Activated CD8-positive, alpha-beta T cell treated with anti-CD3 and anti-CD28 coated beads, Interleukin-2, amount 10 ng/mL, durations not matched to agents 7 days and 5 days (primary cell): Measurements from ENCODE around the gene CD19. TPM values are rescaled to one million over a fixed set of nuclear protein-coding genes. Genes with fewer than 3 reads are reported as not detected.

ENCODE experiments used
- ATAC-seq: fragments of 150-1000 bp; cut with Tn5 transposase; one replicate; pipeline ENCODE4 v1.10.0; 2021; ENCODE audit warnings: moderate library complexity
- CTCF ChIA-PET: fragments of 350-600 bp; sonication (Branson Sonifier 250); formaldehyde crosslinking; loops from one replicate; lab custom pipeline; 2021; ENCODE audit warnings: antibody characterized with exemption; lab: Charles Lee
- POLR2A ChIA-PET: fragments of 350-600 bp; sonication (Branson Sonifier 250); formaldehyde crosslinking; loops from one replicate; lab custom pipeline; 2021; ENCODE audit warnings: antibody characterized with exemption; lab: Charles Lee
- DNase-seq: peaks from one replicate; pipeline ENCODE4 v3.0.0-alpha.2; 2020
- H3K27ac Mint-ChIP-seq: one replicate; pipeline ENCODE4 v1.8.0; 2021; ENCODE audit warnings: mild to moderate bottlenecking, mixed read lengths
- H3K27me3 Mint-ChIP-seq: one replicate; pipeline ENCODE4 v1.8.0; 2021; ENCODE audit warnings: low read depth, mixed read lengths
- H3K36me3 Mint-ChIP-seq: one replicate; pipeline ENCODE4 v1.8.0; 2021; ENCODE audit warnings: low read depth, mixed read lengths
- H3K4me1 Mint-ChIP-seq: one replicate; pipeline ENCODE4 v1.8.0; 2021; ENCODE audit warnings: low read depth, mixed read lengths
- H3K4me3 Mint-ChIP-seq: one replicate; pipeline ENCODE4 v1.8.0; 2021; ENCODE audit warnings: mild to moderate bottlenecking, mixed read lengths
- H3K9me3 Mint-ChIP-seq: one replicate; pipeline ENCODE4 v1.8.0; 2022; ENCODE audit warnings: mixed read lengths; ENCODE audit not compliant: insufficient read depth
- total RNA-seq, 2 experiments: library from RNA; stranded (reverse); gene quantifications; one replicate each; pipeline ENCODE4 v1.2.3, GENCODE V29; 2021

The CD19 gene
- total RNA-seq, 2 experiments from 2014 or later: 0.52 to 0.68 TPM

DNA sequence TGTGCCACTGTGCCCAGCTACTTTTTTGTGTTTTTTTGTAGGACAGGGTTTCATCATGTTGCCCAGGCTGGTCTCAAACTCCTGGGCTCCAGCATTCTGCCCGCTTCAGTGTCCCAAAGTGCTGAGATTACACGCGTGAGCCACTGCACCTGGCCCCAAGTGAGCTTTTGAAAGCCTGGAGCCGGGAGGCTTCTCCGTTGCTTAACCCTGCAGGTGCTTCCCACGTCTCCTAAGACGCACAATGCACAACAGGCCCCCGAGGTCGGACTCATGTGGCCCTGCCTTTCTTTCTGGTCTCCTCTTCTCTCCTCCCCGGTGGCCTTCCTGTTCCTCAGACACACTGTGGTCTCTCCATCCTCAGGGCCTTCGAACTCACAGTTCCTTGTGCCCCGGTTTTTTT is 19.2 kb upstream of the CD19 start:
- H3K4me3 Mint-ChIP-seq: no peak overlapping the region
- H3K27ac Mint-ChIP-seq: no peak overlapping the region
- CTCF ChIA-PET: interaction anchor here (1.2 kb wide), 1 partner anchor 66 kb away, joined by 3 read pairs; the partner anchor contains the start of gene TUFM
- H3K4me1 Mint-ChIP-seq: no peaks in the 10 kb centered on the region
- H3K9me3 Mint-ChIP-seq: no peaks in the 10 kb centered on the region
- ATAC-seq: no peak
- POLR2A ChIA-PET: no interaction called here
- no peaks in the 10 kb centered on the region for H3K27me3 Mint-ChIP-seq
- peaks cover 25% of the 10 kb centered on the region for H3K36me3 Mint-ChIP-seq
- no peak for DNase-seq

DNA sequence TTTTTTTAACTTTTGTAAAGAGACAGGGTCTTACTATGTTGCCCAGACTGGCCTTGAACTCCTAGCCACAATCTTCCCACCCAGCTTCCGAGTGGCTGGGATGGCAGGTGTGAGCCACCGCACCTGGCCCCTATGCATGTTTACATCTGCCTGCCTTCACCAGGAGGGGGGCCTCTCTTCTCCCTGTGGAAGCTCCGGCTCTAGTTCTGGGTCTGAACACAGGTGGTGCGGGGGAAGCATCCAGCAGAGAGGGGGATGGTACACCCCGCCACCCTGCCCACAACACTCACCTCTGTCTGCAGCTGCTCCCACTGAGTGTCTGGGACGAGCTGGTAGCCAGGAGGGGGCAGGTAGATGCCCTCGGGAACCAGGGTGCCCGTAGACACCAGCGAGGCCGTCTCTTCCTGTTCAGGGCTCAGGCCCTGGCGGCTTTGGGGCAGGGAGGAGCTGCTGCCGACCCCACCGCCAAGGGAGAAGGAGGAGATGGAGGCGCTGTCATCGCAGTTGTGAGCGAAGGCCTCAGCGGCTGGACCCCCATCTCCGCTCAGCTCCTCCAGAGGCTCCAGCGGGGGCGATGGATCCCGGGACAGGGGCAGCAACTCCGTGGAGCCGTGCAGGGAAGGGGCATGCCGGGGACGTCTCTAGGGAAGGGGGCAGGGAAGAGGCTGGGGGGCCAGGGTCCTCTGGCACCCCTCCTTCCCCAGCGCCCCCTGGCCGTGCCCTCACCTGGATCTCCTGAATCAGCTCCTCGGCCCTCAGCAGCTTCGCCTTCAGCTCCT is 17.6 kb upstream of the CD19 start:
- DNase-seq (no peak), ATAC-seq (no peak)
- ChIA-PET POLR2A (interaction anchor here (1.1 kb wide), 1 partner anchor 9 kb away, joined by 6 read pairs; no protein-coding TSS in a partner anchor), CTCF (interaction anchor here (2.9 kb wide), 1 partner anchor 31 kb away, joined by 13 read pairs; no protein-coding TSS in a partner anchor)
- Mint-ChIP-seq H3K9me3 (no peaks in the 10 kb centered on the region), H3K4me1 (no peaks in the 10 kb centered on the region), H3K27me3 (no peaks in the 10 kb centered on the region), H3K4me3 (no peak overlapping the region), H3K36me3 (peaks cover 28% of the 10 kb centered on the region), H3K27ac (no peak overlapping the region)

- H3K36me3 Mint-ChIP-seq: peaks cover 30% of the 10 kb centered on the region
- ATAC-seq: no peak
- H3K4me3 Mint-ChIP-seq: no peak overlapping the region
- POLR2A ChIA-PET: interaction anchor here (1.1 kb wide), 1 partner anchor 8 kb away, joined by 6 read pairs; no protein-coding TSS in a partner anchor
- H3K4me1 Mint-ChIP-seq: no peaks in the 10 kb centered on the region
- H3K27ac Mint-ChIP-seq: no peak overlapping the region
- DNase-seq: no peak
- H3K27me3 Mint-ChIP-seq: no peaks in the 10 kb centered on the region
- no peaks in the 10 kb centered on the region for H3K9me3 Mint-ChIP-seq
- CTCF ChIA-PET: interaction anchor here (0.9 to 2.9 kb wide), 2 partner anchors 30 to 41 kb away, joined by 3 to 13 read pairs; no protein-coding TSS in a partner anchor
Observed at GRCh38 chr16:28915181-28915580, 16.6 kb upstream of the CD19 start.

GRCh38 chr16:28917095-28917494 is 14.7 kb upstream of the CD19 start:
- H3K9me3 Mint-ChIP-seq: no peaks in the 10 kb centered on the region
- no peak overlapping the region for H3K27ac Mint-ChIP-seq
- no peaks in the 10 kb centered on the region for H3K27me3 Mint-ChIP-seq
- no peak overlapping the region for H3K4me3 Mint-ChIP-seq
- ATAC-seq (no peak), DNase-seq (no peak)
- CTCF ChIA-PET: interaction anchor here (1.5 kb wide), 1 partner anchor 28 kb away, joined by 5 read pairs; no protein-coding TSS in a partner anchor
- H3K4me1 Mint-ChIP-seq: no peaks in the 10 kb centered on the region
- peaks cover 34% of the 10 kb centered on the region for H3K36me3 Mint-ChIP-seq
- POLR2A ChIA-PET: interaction anchor here (0.6 to 0.8 kb wide), 3 partner anchors 8 to 767 kb away, joined by 3 to 6 read pairs (median 3); partner anchors contain the start of gene RABEP2

GRCh38 chr16:28918698-28919097 is 13.1 kb upstream of the CD19 start:
- no peaks in the 10 kb centered on the region for H3K27me3 Mint-ChIP-seq
- no peak overlapping the region for H3K4me3 Mint-ChIP-seq
- POLR2A ChIA-PET: interaction anchor here (0.5 to 1.2 kb wide), 2 partner anchors 10 to 53 kb away, joined by 3 to 4 read pairs; no protein-coding TSS in a partner anchor
- no peak overlapping the region for H3K27ac Mint-ChIP-seq
- CTCF ChIA-PET: interaction anchor here (1.5 kb wide), 1 partner anchor 26 kb away, joined by 4 read pairs; no protein-coding TSS in a partner anchor
- no peak for ATAC-seq
- H3K4me1 Mint-ChIP-seq: peaks cover 3% of the 10 kb centered on the region
- H3K9me3 Mint-ChIP-seq: no peaks in the 10 kb centered on the region
- peaks cover 31% of the 10 kb centered on the region for H3K36me3 Mint-ChIP-seq
- no peak for DNase-seq

DNA sequence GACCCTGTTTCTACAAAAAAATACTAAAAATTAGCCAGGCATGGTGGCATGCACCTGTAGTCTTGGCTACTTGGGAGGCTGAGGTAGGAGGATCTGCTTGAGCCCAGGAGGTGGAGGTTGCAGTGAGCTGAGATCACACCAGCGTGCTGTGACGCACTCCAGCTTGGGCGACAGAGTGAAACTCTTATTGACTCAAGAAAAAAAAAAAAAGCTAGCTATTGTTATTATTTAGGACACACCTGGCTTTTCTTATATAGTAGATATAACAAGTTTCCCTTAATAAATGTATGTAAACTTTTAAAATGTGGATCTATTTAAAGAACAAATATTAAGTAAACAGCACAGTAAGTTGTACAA is 8.6 kb upstream of the CD19 start:
- Mint-ChIP-seq H3K4me3 (peak overlapping the region; percentile 40), H3K27me3 (no peaks in the 10 kb centered on the region), H3K4me1 (peaks cover 22% of the 10 kb centered on the region), H3K9me3 (no peaks in the 10 kb centered on the region), H3K27ac (peak overlapping the region; percentile 14), H3K36me3 (peaks cover 17% of the 10 kb centered on the region)
- ChIA-PET CTCF (interaction anchor here (1.4 to 9.0 kb wide), 2 partner anchors 22 to 45 kb away, joined by 3 to 58 read pairs; partner anchors contain the start of gene ATP2A1), POLR2A (interaction anchor here (0.6 to 1.4 kb wide), 7 partner anchors 9 to 429 kb away, joined by 3 to 6 read pairs (median 4); partner anchors contain the start of genes APOBR, ATXN2L and TUFM)
- DNase-seq: no peak
- no peak for ATAC-seq

GRCh38 chr16:28923652-28924398 is 7.9 kb upstream of the CD19 start:
- no peaks in the 10 kb centered on the region for H3K9me3 Mint-ChIP-seq
- ATAC-seq (no peak), DNase-seq (no peak)
- H3K4me3 Mint-ChIP-seq: peak overlapping the region; percentile 89
- ChIA-PET CTCF (interaction anchor here (1.4 to 9.0 kb wide), 2 partner anchors 21 to 45 kb away, joined by 3 to 58 read pairs; partner anchors contain the start of gene ATP2A1), POLR2A (interaction anchor here (0.6 to 1.4 kb wide), 4 partner anchors 9 to 101 kb away, joined by 3 to 6 read pairs (median 4); partner anchors contain the start of genes ATXN2L and TUFM)
- H3K27me3 Mint-ChIP-seq: no peaks in the 10 kb centered on the region
- H3K36me3 Mint-ChIP-seq: peaks cover 17% of the 10 kb centered on the region
- H3K4me1 Mint-ChIP-seq: peaks cover 22% of the 10 kb centered on the region
- H3K27ac Mint-ChIP-seq: peak overlapping the region; percentile 14

DNA sequence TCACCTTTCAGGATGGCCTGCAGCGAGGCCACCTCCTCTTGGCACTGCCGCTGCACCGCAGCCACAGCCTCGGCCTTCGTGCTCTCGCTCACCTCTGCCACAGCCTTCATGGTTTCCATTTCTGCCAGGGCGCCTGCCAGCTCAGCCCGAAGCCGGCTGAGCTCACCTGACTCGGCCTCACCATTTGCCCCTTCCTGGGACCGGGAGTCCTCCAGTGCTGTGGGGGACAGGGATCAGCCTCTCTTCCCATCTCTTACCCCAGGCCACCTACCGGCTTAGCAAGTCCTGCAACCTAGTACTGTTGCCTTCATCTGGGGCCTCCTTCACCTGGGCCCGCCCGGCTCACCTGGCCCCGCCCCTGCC is 7.4 kb upstream of the CD19 start:
- Mint-ChIP-seq H3K4me3 (peak overlapping the region; percentile 89), H3K27me3 (no peaks in the 10 kb centered on the region), H3K36me3 (peaks cover 13% of the 10 kb centered on the region), H3K4me1 (peaks cover 22% of the 10 kb centered on the region), H3K27ac (peak overlapping the region; percentile 98), H3K9me3 (no peaks in the 10 kb centered on the region)
- CTCF ChIA-PET: interaction anchor here (1.4 to 9.0 kb wide), 2 partner anchors 21 to 46 kb away, joined by 3 to 58 read pairs; partner anchors contain the start of gene ATP2A1
- POLR2A ChIA-PET: interaction anchor here (1.1 kb wide), 1 partner anchor 102 kb away, joined by 3 read pairs; the partner anchor contains the start of gene ATXN2L
- DNase-seq (no peak), ATAC-seq (no peak)

DNA sequence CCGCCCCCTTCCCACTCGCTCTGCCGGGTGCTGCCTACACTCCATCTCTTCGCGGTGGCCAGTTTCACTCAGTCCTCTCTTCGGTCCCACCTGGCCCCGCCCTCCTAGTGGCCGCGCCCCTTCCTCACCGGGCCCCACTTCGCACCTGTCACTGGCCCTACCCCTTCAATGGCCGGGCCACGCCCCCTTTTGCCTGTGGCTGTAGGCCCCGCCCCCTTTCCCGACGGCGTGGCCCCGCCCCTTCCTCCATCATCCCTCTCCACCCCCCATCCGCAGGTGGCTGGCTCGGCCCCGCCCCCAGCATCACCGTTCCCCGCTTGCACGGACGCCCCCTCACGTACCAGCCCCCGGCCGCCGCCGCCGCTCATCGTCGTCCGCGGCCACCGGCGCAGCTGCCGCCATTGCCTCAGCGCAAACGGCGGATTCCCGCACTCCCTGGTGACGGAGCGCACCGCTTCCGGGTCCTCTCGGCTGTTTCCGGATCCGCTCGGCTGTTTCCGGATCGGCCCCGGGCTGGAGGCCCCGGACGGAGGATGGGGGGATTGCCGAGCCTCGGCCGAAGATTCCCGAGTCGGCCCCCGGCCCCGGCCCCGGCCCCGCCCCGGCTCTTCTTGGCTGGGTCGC is 6.9 kb upstream of the CD19 start, which contains the start of gene RABEP2:
RABEP2 (minus strand) TSS at position 477 of the 624 bp plus-strand sequence; CDS start at position 402, 75 bp downstream.
- DNase-seq (peak; percentile 97), ATAC-seq (peak; percentile 91)
- Mint-ChIP-seq H3K27ac (peak within 1 kb of the TSS; percentile 98), H3K4me3 (peak within 1 kb of the TSS; percentile 89), H3K4me1 (peaks cover 22% of the 10 kb centered on the region), H3K9me3 (no peaks in the 10 kb centered on the region), H3K27me3 (no peaks in the 10 kb centered on the region), H3K36me3 (peaks cover 11% of the 10 kb centered on the region)
- ChIA-PET POLR2A (interaction anchor here (0.5 to 1.7 kb wide), 6 partner anchors 8 to 888 kb away, joined by 3 to 4 read pairs (median 3); partner anchors contain the start of gene NFATC2IP), CTCF (interaction anchor here (1.4 to 9.0 kb wide), 3 partner anchors 12 to 46 kb away, joined by 3 to 58 read pairs (median 13); partner anchors contain the start of gene ATP2A1)

- ChIA-PET CTCF (interaction anchor here (1.5 to 9.0 kb wide), 3 partner anchors 11 to 22 kb away, joined by 4 to 58 read pairs (median 13); no protein-coding TSS in a partner anchor), POLR2A (interaction anchor here (0.5 to 1.8 kb wide), 9 partner anchors 9 to 887 kb away, joined by 3 to 5 read pairs (median 4); partner anchors contain the start of genes NFATC2IP, SH2B1 and TUFM)
- H3K4me1 Mint-ChIP-seq: peaks cover 28% of the 10 kb centered on the region
- H3K27me3 Mint-ChIP-seq: no peaks in the 10 kb centered on the region
- DNase-seq (peak; percentile 91), ATAC-seq (peak; percentile 73)
- H3K9me3 Mint-ChIP-seq: no peaks in the 10 kb centered on the region
- H3K4me3 Mint-ChIP-seq: peak overlapping the region; percentile 89
- H3K27ac Mint-ChIP-seq: peak overlapping the region; percentile 98
- peaks cover 11% of the 10 kb centered on the region for H3K36me3 Mint-ChIP-seq
Observed at GRCh38 chr16:28925386-28926228, 6.2 kb upstream of the CD19 start.
